Limb (tissue), 2 donors: Measurements from ENCODE around the gene GP1BA.
A peak's percentile ranks its signal among the peaks of the same experiment; 100 is the strongest.

Source experiments
- DNase-seq, 2 donors: peaks; one replicate each; pipeline ENCODE4 v3.0.0-alpha.2; 2016; ENCODE audit errors: extremely low spot score in 2 of 2

The GP1BA gene

DNA sequence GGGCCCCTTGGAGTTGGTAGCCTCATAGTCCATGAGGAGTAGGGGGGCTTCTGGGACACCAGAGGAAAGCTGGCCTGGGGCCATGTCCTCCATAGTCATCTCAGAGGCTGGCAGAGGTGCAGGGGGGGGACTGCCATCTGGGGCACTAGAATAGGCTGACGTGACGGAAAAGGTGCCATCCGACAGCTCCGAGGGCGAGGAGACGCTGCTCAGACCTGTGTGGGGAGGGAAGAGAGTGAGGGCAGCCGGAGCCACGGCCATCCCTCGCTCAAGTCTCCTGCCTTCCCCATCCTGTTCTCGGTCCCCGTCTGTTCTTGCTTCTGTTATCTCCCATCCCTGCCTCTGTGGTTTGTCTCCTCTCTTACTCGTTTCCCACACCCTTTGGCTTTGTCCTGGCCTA, 40.2 kb downstream of the GP1BA start:
- DNase-seq = no peak

DNA sequence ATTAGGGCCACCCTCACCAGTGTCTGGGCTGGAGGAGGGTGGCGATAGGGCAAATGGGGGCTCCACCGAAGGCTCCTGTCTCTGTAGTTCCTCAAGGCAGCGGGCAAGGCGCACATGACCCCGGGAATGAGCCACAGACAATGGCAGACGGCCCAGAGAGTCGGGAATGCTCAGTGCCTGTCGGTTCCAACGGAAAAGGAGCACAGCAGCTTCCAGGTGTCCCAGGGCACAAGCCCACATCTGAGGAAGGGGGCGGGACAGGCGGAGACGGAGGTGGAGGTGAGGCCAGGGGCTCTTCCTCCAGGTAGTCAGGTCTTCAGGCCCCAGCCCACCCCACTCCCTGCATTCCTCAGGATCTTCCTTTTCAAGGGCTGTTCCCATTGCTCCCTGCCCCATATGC, 40.7 kb downstream of the GP1BA start:
- no peak for DNase-seq

DNA sequence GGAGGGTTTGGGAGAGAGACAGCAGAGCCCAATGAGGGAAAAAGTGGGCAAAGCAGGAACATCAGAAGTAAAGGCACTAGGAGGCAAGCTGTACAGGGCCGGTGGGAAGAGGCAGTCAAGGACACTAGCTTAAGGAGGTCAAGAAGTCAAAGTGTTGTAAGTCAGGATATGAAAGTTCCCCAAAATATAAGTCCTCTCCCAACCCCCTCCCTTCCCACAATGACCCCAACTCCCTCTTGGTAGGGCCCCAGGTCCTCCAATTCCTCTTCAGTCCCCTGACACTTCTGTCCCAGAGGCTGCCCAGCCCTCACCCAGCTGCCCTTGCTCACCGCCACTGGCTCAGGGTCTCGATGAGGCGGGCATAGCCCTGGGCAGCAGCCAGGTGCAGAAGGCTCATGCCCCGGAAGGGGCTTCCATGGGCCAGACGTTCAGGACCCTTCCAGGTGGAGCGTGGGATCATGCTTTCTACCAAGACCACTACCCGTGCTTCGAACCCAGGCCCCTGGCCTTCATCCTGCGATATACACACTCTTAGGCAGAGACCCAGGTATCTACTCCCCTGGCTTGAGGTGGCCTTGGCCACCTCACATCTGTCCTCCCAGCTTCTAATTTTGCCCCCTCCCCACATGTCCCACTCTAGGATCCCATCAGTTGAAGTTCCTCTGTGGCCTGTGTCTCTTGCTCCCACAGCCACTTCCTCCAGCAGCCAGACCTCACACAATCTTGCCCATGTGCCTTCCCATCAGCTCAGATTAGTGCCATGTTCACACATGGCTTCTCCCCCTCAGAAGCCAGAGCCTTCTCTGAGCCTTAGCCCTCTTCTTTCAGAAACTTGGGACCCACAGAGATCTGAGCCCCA, 41.4 kb downstream of the GP1BA start:
- no peak for DNase-seq

DNA sequence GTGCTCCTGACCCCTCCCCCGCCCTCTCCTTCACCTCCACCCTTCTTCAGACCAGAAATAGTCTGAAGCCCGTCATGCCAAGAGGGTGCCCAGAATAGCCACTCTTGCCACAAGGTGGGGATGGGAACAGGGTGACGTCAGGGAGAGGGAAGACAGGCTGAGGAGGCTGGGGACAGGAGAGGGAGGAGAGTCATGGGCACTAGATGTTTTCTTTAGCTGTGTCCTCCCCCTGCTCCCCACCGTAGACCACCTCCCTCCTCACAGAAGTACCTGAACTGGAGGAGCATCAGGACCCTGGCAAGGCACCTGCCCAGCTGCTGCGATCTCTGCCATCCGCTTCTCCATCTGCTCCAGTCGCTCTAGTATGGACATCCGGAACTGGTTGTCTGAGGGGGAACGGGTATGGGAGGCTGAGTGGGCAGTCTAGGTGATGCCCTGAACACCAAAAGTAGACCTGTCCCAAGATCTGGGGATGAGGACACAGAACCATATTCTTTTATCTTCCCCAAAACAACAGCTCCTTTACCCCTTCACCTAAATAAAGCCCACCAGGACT, 42.1 kb downstream of the GP1BA start:
- DNase-seq = no peak

DNA sequence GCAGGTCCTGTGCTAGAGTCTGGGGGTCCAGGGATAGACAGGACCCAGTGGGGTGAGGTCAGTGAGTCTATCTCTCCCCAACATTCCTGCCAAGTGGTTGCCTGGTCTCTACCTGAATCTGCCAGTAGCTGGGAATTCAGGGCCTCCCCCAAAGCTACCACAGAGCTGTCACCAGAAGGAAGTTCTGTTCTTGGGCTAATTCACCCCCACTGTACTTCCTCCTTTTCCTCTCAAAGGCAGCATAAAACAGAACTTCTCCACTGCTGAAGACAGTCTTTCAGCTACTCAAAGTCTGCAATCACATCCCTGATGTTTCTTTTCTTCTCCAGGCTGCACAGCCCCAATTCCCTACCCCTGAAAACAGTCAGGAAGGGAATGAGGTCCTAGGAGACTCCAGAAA, 46.6 kb downstream of the GP1BA start:
- no peak for DNase-seq

DNA sequence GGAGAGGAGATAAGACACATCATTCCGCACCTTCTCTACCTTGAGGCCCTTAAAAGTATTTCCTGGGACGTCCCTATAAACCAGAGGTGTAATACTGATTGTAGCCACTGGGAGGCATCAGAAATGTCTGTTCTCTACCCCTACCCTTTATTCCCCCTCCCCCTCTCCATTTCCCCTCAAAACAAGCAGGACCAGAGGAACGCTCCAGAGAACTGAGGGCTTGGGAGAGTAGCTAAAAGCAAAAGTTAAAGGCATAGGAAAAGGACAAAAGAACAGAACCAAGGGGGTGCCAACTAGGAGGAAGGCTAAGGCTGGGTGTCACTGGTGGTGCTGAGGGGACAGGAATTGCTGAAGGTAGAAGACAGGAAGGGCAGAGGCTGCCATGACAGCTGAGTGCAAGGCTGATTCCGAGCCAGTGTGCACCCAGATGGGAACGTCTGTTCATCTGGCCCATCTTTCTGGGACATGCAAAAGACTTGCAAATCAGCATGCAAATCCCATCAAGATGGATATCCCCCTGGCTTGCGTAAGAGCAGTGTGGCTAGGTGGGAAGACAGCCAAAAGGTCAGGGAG, 48.7 kb downstream of the GP1BA start:
- peak; percentile 46 to 59 for DNase-seq

DNA sequence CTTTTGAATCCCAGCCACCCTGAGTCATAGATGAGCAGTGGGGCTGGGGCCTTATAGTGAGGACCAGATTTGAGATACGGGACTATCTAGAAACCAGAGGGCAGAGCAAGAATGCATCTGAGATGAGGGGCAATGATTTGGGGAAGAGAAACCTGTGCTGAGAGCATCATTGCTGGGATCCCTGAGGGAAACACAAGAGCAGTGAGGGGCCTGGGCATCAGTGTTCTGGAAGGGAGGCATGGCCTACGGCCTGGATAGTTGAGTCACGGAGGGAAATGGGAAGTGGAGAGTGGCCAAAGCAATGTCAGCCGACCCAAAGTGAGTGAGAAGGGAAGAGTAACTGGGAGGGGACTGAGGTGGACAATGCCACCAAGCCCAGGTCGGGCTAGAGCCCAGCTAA, 50.2 kb downstream of the GP1BA start:
- no peak for DNase-seq
